TTC549 (cell line): ENCODE results near the gene FABP6.
"Not testable (repeated sequence)": the region's sequence is repeated elsewhere in the genome, so short reads cannot be mapped to it uniquely, and the experiment has no call there.

Source experiments
- FAIRE-seq: peaks from 2 replicates; lab custom pipeline; 2012; peaks lifted over from hg19 to GRCh38; lab: Jason Lieb, UNC

The FABP6 gene

DNA sequence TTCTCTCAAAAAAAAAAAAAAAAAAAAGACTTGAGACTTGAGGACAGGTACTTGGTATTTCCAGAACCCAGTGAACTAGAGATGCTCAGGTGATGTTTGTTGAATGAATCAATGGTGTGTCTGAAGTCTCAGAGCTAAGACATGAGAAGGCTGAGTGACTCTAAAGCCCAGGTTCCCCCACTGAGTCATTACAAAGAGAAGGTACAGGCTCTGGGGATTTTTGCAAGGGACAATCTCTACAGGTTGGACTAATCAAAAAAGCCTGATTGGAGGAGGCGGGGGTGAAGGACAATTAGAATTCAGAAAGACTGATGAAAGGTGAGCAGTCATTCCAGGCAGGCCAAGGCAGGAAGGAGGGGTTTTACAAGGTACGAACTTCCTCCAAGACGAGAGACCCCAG lies 8.2 kb upstream of the FABP6 start:
- no peak for FAIRE-seq

DNA sequence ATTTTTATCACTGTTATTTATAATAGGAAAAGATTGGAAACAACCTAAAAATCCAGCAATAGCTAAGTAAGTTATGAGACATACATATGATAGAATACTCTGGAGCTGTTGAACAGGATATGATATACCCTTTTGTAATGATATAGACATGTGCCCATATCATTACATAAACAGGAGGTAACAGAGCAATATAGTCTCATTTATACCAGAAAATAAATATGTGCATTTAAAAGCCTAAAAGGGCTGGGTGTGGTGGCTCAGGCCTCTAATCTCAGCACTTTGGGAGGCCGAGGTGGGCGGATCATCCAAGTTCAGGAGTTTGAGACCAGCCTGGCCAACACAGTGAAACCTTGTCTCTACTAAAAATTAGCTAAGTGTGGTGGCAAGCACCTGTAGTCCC lies 2.3 kb upstream of the FABP6 start:
- no peak for FAIRE-seq

GRCh38 chr5:160230686-160231527 lies 1.6 kb downstream of the FABP6 start:
- FAIRE-seq, result no peak

GRCh38 chr5:160231783-160232342 lies 2.6 kb downstream of the FABP6 start:
- no peak for FAIRE-seq

GRCh38 chr5:160233215-160233614 lies 3.9 kb downstream of the FABP6 start:
- FAIRE-seq, result no peak

DNA sequence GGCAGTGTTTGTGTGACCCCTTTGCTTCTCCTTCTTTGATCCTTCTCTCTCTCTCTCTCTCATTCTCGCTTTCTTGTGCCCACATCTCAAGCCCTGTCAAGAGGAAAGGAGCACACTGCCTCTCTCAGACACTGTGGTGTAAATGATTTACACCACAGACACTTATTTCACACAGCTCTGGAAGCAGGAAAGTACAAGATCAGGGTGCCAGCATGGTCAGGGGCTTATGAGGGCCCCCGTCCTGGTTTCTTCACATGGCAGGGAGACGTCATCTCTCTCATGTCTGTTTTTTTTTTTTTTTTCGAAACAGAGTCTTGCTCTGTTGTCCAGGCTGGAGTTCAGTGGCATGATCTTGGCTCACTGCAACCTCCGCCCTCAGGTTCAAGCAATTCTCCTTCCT lies 6.4 kb downstream of the FABP6 start:
- no peak for FAIRE-seq

- FAIRE-seq, result no peak
Measured at GRCh38 chr5:160237571-160238093, 8.3 kb downstream of the FABP6 start.

GRCh38 chr5:160240350-160240749 lies 11.0 kb downstream of the FABP6 start:
- FAIRE-seq, result no peak

GRCh38 chr5:160242145-160242544 lies 12.8 kb downstream of the FABP6 start:
- no peak for FAIRE-seq

- FAIRE-seq, result no peak
Measured at GRCh38 chr5:160245506-160246086, 16.3 kb downstream of the FABP6 start.

- not testable (repeated sequence) for FAIRE-seq
Measured at GRCh38 chr5:160249570-160249969, 20.3 kb downstream of the FABP6 start.

DNA sequence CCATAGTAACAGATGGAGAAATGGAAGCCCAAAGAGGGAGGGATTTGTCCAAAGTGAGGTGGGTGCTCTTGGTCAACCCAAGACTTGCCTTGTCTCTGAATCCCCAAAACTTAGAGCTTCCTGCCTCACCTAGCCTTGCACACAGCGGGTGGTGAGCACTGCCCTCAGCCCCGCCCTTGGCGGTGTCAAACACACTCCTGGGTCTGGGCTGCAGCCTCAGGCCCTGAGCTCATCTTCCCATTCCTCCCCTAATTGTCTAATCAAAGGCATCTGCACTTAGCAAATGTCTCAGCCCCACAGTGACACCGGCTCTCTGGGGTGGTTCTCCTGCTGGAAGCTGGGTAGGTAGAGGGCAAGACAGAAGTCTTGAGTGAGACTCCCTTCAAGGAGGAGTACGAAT lies 20.9 kb downstream of the FABP6 start:
- no peak for FAIRE-seq

GRCh38 chr5:160250826-160251225 lies 21.5 kb downstream of the FABP6 start:
- FAIRE-seq, result no peak

GRCh38 chr5:160251406-160252155 lies 22.3 kb downstream of the FABP6 start:
- no peak for FAIRE-seq

DNA sequence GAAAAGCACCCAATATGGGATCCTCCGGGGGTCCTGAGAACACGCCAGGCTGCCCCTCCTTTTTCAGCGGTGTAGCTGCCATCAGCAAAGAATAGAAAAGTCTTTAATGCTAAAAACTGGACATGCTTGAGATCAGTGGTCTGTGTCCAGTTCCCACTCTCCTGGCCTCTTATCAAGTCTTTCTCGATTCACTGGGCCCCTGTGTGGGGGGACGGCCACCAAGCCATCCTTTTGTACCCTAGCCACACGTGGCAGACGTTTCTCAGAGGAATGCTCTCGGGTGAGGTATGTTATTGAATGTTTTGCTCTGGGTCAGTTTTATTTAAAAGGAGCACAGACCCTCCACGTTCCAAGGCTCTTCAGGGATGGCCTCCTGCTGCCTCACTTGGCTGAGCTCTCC lies 23.6 kb downstream of the FABP6 start:
- no peak for FAIRE-seq

- no peak for FAIRE-seq
Measured at GRCh38 chr5:160253441-160253840, 24.1 kb downstream of the FABP6 start.

GRCh38 chr5:160254706-160255105 lies 25.4 kb downstream of the FABP6 start:
- FAIRE-seq, result no peak

GRCh38 chr5:160259341-160259740 lies 30.0 kb downstream of the FABP6 start:
- FAIRE-seq, result no peak

DNA sequence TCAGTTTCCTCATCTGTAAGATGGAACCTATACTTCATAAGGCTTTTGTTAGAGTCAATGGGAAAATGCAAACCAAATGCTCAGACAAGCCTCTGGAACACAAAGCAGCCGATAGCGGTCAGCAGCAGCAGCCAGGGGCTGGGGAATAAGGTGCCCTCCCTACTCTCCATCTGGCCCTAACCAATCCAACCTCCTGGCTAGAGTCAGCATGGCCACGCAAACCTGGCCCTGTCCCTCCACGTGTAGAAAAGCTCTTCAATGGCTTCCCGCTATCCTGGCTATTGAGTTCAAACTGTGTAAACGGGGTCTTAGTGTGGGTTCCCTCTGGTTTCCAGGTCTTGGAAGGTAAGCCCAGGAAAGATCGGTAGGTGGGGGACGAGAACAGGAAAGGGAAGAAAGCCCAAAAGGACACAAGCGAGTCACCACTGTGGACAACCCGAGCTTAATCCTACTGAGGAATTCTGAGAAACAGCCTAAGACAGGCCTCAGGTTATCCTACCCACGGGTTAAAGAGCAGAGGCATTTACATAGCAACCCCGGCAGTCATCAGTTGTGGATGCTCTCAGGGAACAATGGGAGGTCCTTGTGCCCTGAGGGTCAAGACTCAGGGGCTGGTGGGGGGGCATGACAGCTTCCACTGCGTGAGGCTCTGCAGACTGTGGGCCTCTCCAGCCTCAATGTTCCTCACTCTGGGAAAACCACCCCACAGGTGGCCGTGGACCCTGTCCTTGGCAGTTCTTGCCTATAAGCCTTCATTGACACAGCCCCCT lies 30.9 kb downstream of the FABP6 start:
- FAIRE-seq, result no peak

DNA sequence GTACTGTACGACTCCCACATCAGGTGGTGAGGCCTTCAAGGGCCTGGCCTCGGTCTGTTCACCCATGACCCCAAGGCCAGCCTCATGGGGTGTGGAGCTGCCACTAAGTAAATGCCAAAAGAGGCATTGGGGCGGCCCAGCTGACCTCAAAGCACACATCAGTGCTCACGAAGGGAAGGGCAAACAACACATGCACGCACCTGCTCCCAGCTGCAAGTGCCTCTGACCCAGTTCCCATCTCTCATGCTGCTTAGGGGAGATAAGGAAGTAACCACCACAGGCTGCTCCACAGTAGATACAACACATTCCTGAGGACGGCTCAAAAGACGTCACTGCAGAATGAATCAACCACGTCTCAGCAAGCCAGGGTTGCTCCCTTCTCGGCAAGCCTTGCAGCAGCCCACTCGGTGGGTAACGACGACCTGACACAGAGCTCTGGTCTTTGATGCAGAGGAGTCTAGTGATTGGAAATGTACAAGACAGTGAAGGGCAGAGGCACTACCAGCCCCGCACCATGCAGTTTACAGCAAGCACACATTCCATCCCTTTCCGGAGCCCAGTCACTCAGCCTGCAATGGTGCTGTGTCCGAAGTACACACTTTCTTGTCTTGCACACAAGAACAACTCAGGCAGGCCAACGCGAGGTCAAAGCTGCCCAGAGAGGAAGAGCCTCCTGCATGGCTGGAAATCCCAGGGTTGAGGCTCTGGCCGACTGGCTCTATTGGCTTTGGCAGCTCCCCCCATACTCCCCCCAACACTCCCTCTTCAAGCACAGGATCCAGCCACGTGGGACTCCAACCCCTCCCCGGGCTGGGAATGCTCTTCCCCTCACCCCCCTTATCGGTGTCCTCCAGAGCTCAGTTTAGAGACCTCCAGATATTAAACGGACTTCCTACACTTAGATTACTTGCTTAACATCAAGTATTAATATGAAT lies 31.8 kb downstream of the FABP6 start:
- FAIRE-seq, result no peak
